Measurements from ENCODE around the gene KCNS3. TPM values are rescaled to one million over a fixed set of nuclear protein-coding genes. Genes with fewer than 3 reads are reported as not detected.

KCNS3 gene
- total RNA-seq, 1 experiment from 2014 or later: 0.20 TPM

GRCh38 chr2:17863539-17863938, 14.9 kb upstream of the KCNS3 start:
- Histone ChIP-seq H3K9me3 (no peaks in the 10 kb centered on the region), H3K4me3 (ENCODE audit: low read depth, low read length) (no peak overlapping the region), H3K4me1 (no peaks in the 10 kb centered on the region), H3K27me3 (replicated peaks; ENCODE audit: control insufficient read depth, insufficient read depth, low read length) (no peaks in the 10 kb centered on the region; the same call in 1 of the 2 replicates), H3K36me3 (ENCODE audit: control insufficient read depth, insufficient read depth, low read length) (no peaks in the 10 kb centered on the region)
- Mint-ChIP-seq H3K27ac (ENCODE audit: unreplicated experiment) (no peak overlapping the region), H3K27me3 (ENCODE audit: insufficient read depth, unreplicated experiment) (peaks cover 12% of the 10 kb centered on the region), H3K4me1 (ENCODE audit: low read depth, unreplicated experiment) (no peaks in the 10 kb centered on the region), H3K9me3 (ENCODE audit: unreplicated experiment) (no peaks in the 10 kb centered on the region), H3K36me3 (ENCODE audit: insufficient read depth, unreplicated experiment) (no peaks in the 10 kb centered on the region), H3K4me3 (ENCODE audit: unreplicated experiment) (no peak overlapping the region)
- no peak for DNase-seq
- TF ChIP-seq CTCF (IDR thresholded peaks at IDR 0.05; ENCODE audit: insufficient read depth in 1 of 2, low read depth in 1 of 2, low read length in 1 of 2, severe bottlenecking in 1 of 2, unreplicated experiment in 1 of 2): no peak
- CTCF ChIA-PET: no interaction called here
- POLR2A ChIA-PET: no interaction called here
- BruUV-seq (replicated peaks): no TSS peak
- intact Hi-C loops (cut with micrococcal nuclease; ENCODE audit: unreplicated experiment): no loop called here

GRCh38 chr2:17864676-17865075, 13.8 kb upstream of the KCNS3 start:
- H3K27me3 Mint-ChIP-seq (ENCODE audit: insufficient read depth, unreplicated experiment): peaks cover 14% of the 10 kb centered on the region
- intact Hi-C loops (cut with micrococcal nuclease; ENCODE audit: unreplicated experiment): no loop called here
- no peaks in the 10 kb centered on the region for H3K36me3 Mint-ChIP-seq (ENCODE audit: insufficient read depth, unreplicated experiment)
- Histone ChIP-seq H3K36me3 (ENCODE audit: control insufficient read depth, insufficient read depth, low read length) (no peaks in the 10 kb centered on the region), H3K4me1 (no peaks in the 10 kb centered on the region), H3K27me3 (replicated peaks; ENCODE audit: control insufficient read depth, insufficient read depth, low read length) (no peaks in the 10 kb centered on the region; the same call in 1 of the 2 replicates), H3K4me3 (ENCODE audit: low read depth, low read length) (no peak overlapping the region), H3K9me3 (no peaks in the 10 kb centered on the region)
- POLR2A ChIA-PET: no interaction called here
- no peaks in the 10 kb centered on the region for H3K4me1 Mint-ChIP-seq (ENCODE audit: low read depth, unreplicated experiment)
- H3K4me3 Mint-ChIP-seq (ENCODE audit: unreplicated experiment): no peak overlapping the region
- no peaks in the 10 kb centered on the region for H3K9me3 Mint-ChIP-seq (ENCODE audit: unreplicated experiment)
- BruUV-seq (replicated peaks): no TSS peak
- no peak overlapping the region for H3K27ac Mint-ChIP-seq (ENCODE audit: unreplicated experiment)
- CTCF ChIA-PET: no interaction called here
- DNase-seq: no peak
- no peak for TF ChIP-seq CTCF (IDR thresholded peaks at IDR 0.05; ENCODE audit: insufficient read depth in 1 of 2, low read depth in 1 of 2, low read length in 1 of 2, severe bottlenecking in 1 of 2, unreplicated experiment in 1 of 2)

GRCh38 chr2:17867133-17867532, 11.3 kb upstream of the KCNS3 start:
- H3K36me3 Mint-ChIP-seq (ENCODE audit: insufficient read depth, unreplicated experiment): no peaks in the 10 kb centered on the region
- no peaks in the 10 kb centered on the region for H3K9me3 Mint-ChIP-seq (ENCODE audit: unreplicated experiment)

More at GRCh38 chr2:17867133-17867532, 11.3 kb upstream of the KCNS3 start:
- no peaks in the 10 kb centered on the region; the same call in 1 of the 2 replicates for H3K27me3 ChIP-seq (replicated peaks; ENCODE audit: control insufficient read depth, insufficient read depth, low read length)
- Mint-ChIP-seq H3K27me3 (ENCODE audit: insufficient read depth, unreplicated experiment) (peaks cover 13% of the 10 kb centered on the region), H3K4me1 (ENCODE audit: low read depth, unreplicated experiment) (no peaks in the 10 kb centered on the region), H3K4me3 (ENCODE audit: unreplicated experiment) (no peak overlapping the region), H3K27ac (ENCODE audit: unreplicated experiment) (no peak overlapping the region)
- TF ChIP-seq CTCF (IDR thresholded peaks at IDR 0.05; ENCODE audit: insufficient read depth in 1 of 2, low read depth in 1 of 2, low read length in 1 of 2, severe bottlenecking in 1 of 2, unreplicated experiment in 1 of 2): no peak
- no peak overlapping the region for H3K4me3 ChIP-seq (ENCODE audit: low read depth, low read length)
- intact Hi-C loops (cut with micrococcal nuclease; ENCODE audit: unreplicated experiment): no loop called here
- no peaks in the 10 kb centered on the region for H3K36me3 ChIP-seq (ENCODE audit: control insufficient read depth, insufficient read depth, low read length)
- ChIA-PET CTCF (no interaction called here), POLR2A (no interaction called here)
- BruUV-seq (replicated peaks): no TSS peak
- no peaks in the 10 kb centered on the region for H3K4me1 ChIP-seq
- no peaks in the 10 kb centered on the region for H3K9me3 ChIP-seq
- no peak for DNase-seq
